ENCODE results near the gene GNB5.

GRCh38 chr15:52121006-52121405 lies 70.2 kb downstream of the GNB5 start:
- no peak for TF ChIP-seq CTCF (conservative IDR thresholded peaks at IDR 0.05; ENCODE audit: low read depth, low read length)
- no peak for TF ChIP-seq EZH2 (IDR thresholded peaks at IDR 0.05; ENCODE audit: borderline replicate concordance, low read depth, low read length, poor library complexity, severe bottlenecking)

All from A673 (cell line).